ENCODE results near the gene HYAL4. TPM values are rescaled to one million over a fixed set of nuclear protein-coding genes. Genes with fewer than 3 reads are reported as not detected.
"Not testable (repeated sequence)": the region's sequence is repeated elsewhere in the genome, so short reads cannot be mapped to it uniquely, and the experiment has no call there.

Gene HYAL4
- total RNA-seq, 2 donors from 2014 or later = not detected

- no peak for DNase-seq
- intact Hi-C loops (cut with DNase I) = no loop called here
- no peak for ATAC-seq
Observed at GRCh38 chr7:123879628-123880027, 34.7 kb downstream of the HYAL4 start.

- intact Hi-C loops (cut with DNase I) = no loop called here
- DNase-seq (no peak), ATAC-seq (no peak)
Observed at GRCh38 chr7:123881300-123881699, 36.3 kb downstream of the HYAL4 start.

- intact Hi-C loops (cut with DNase I) = no loop called here
- DNase-seq (no peak), ATAC-seq (no peak)
Observed at GRCh38 chr7:123883154-123883553, 38.2 kb downstream of the HYAL4 start.

- intact Hi-C loops (cut with DNase I) = no loop called here
- ATAC-seq (no peak), DNase-seq (no peak)
Observed at GRCh38 chr7:123888192-123888591, 43.2 kb downstream of the HYAL4 start.

GRCh38 chr7:123894753-123895152, 49.8 kb downstream of the HYAL4 start:
- DNase-seq; ATAC-seq; intact Hi-C loops (cut with DNase I): not testable (repeated sequence)

- no peak for DNase-seq
- no peak for ATAC-seq
- intact Hi-C loops (cut with DNase I) = no loop called here
Observed at GRCh38 chr7:123901101-123901500, 56.1 kb downstream of the HYAL4 start.

GRCh38 chr7:123905714-123906113, 60.7 kb downstream of the HYAL4 start:
- DNase-seq = no peak
- ATAC-seq = no peak
- intact Hi-C loops (cut with DNase I) = no loop called here

GRCh38 chr7:123916240-123916724, 71.3 kb downstream of the HYAL4 start:
- ATAC-seq (no peak), DNase-seq (no peak)
- intact Hi-C loops (cut with DNase I) = no loop called here

- intact Hi-C loops (cut with DNase I) = no loop called here
- no peak for DNase-seq
- no peak for ATAC-seq
Observed at GRCh38 chr7:123917878-123918277, 72.9 kb downstream of the HYAL4 start.

- no peak for ATAC-seq
- no peak for DNase-seq
- intact Hi-C loops (cut with DNase I) = no loop called here
Observed at GRCh38 chr7:123918309-123918708, 73.3 kb downstream of the HYAL4 start.

GRCh38 chr7:123923599-123923998, 78.6 kb downstream of the HYAL4 start:
- ATAC-seq (no peak), DNase-seq (no peak)
- intact Hi-C loops (cut with DNase I) = no loop called here

GRCh38 chr7:123924941-123925340, 80.0 kb downstream of the HYAL4 start, which contains the start of gene SPAM1:
Gene SPAM1, plus strand, starts transcription at chr7:123925241. Its CDS starts 28,330 bp downstream, at chr7:123953571.
- intact Hi-C loops (cut with DNase I) = no loop called here
- DNase-seq = no peak

More at GRCh38 chr7:123924941-123925340, 80.0 kb downstream of the HYAL4 start, which contains the start of gene SPAM1:
- ATAC-seq = no peak

Other genes starting within 250 kb of the HYAL4 start
- gene ASB15, start 243.3 kb upstream of the HYAL4 start, total RNA-seq = 10 to 100 TPM; 18.9 to 34.3 TPM
- gene LMOD2, start 189.3 kb upstream of the HYAL4 start, total RNA-seq = 100 to 1,000 TPM; 220 to 376 TPM
- gene WASL, start 96.2 kb upstream of the HYAL4 start, total RNA-seq = 10 to 100 TPM; 25.1 to 26.8 TPM
- gene SPAM1, start 80.1 kb downstream of the HYAL4 start, total RNA-seq = not detected
- under 1 TPM in 1 of 2 donors, not detected in 1; 0.71 TPM for gene TMEM229A, start 187.9 kb downstream of the HYAL4 start, total RNA-seq